Central memory CD8-positive, alpha-beta T cell (primary cell): ENCODE data around the gene PRM2.

Experiments
- ATAC-seq: fragments of 150-1000 bp; cut with Tn5 transposase; replicated peaks from 2 replicates; pipeline ENCODE4 v1.10.0; 2022; ENCODE audit warnings: mild to moderate bottlenecking, moderate FRiP score, moderate number of reproducible peaks; ENCODE audit not compliant: poor library complexity, severe bottlenecking; ENCODE audit errors: extremely low read depth
- DNase-seq, 2 donors: peaks; one replicate each; pipeline ENCODE4 v3.0.0; 2021; ENCODE audit warnings: low spot score in 2 of 2
- H3K27ac Mint-ChIP-seq: one replicate; pipeline ENCODE4 v1.8.0; 2022; ENCODE audit warnings: low read depth, mild to moderate bottlenecking, moderate library complexity, mixed read lengths
- H3K27me3 Mint-ChIP-seq: one replicate; pipeline ENCODE4 v1.8.0; 2022; ENCODE audit warnings: mixed read lengths
- H3K36me3 Mint-ChIP-seq: one replicate; pipeline ENCODE4 v1.8.0; 2022; ENCODE audit warnings: mild to moderate bottlenecking, moderate library complexity, mixed read lengths; ENCODE audit not compliant: insufficient read depth
- H3K4me1 Mint-ChIP-seq: one replicate; pipeline ENCODE4 v1.8.0; 2022; ENCODE audit warnings: mixed read lengths
- H3K4me3 Mint-ChIP-seq: one replicate; pipeline ENCODE4 v1.8.0; 2022; ENCODE audit warnings: mild to moderate bottlenecking, moderate library complexity, mixed read lengths
- H3K9me3 Mint-ChIP-seq: one replicate; pipeline ENCODE4 v1.8.0; 2022; ENCODE audit warnings: mixed read lengths

The PRM2 gene

DNA sequence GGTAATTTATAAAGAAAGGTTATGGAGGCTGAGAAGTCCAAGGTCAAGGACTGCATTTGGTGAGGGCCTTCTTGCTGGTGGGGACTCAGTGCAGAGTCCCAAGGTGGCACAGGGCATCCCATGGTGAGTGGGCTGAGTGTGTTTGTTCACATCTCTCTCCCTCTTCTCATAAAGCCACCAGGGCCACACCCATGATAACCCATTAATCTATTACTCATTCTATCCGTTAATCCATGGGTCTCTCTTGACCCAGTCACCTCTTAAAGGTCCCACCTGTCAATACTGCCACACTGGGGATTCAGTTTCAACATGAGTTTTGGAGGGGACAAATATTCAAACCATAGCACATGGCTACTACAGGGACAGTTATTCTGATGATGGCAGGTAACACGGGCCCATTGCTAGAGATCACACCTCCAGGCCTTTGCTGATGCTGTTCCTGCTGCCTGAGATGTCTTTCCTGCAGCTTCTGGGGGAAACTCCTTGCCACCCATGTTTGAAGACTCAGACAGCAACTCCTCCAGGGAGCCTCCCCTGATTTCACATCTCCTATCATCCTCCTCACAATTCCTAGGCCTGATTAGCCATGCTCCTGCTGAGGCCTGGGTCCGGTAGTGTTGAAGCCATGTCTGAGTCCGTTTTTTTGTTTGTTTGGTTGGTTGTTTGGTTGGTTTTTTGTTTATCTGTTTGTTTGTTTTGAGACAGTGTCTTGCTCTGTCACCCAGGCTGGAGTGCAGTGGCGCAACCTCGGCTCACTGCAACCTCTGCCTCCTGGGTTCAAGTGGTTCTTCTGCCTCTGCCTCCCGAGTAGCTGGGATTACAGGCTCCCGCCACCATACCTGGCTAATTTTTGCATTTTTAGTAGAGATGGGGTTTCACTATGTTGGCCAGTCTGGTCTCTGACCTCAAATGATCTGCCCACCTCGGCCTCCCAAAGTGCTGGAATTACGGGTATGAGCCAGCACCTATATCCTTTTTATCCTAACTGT lies 36.3 kb downstream of the PRM2 start:
- Mint-ChIP-seq H3K36me3 (peaks cover 2% of the 10 kb centered on the region), H3K4me1 (peaks cover 7% of the 10 kb centered on the region), H3K4me3 (no peak overlapping the region), H3K9me3 (no peaks in the 10 kb centered on the region), H3K27me3 (no peaks in the 10 kb centered on the region), H3K27ac (no peak overlapping the region)
- DNase-seq (no peak), ATAC-seq (no peak)

GRCh38 chr16:11238272-11239202 lies 37.7 kb downstream of the PRM2 start:
- H3K36me3 Mint-ChIP-seq: peaks cover 2% of the 10 kb centered on the region
- H3K27ac Mint-ChIP-seq: no peak overlapping the region
- no peak overlapping the region for H3K4me3 Mint-ChIP-seq
- H3K9me3 Mint-ChIP-seq: no peaks in the 10 kb centered on the region
- DNase-seq: no peak
- H3K4me1 Mint-ChIP-seq: peaks cover 19% of the 10 kb centered on the region
- H3K27me3 Mint-ChIP-seq: no peaks in the 10 kb centered on the region
- no peak for ATAC-seq

DNA sequence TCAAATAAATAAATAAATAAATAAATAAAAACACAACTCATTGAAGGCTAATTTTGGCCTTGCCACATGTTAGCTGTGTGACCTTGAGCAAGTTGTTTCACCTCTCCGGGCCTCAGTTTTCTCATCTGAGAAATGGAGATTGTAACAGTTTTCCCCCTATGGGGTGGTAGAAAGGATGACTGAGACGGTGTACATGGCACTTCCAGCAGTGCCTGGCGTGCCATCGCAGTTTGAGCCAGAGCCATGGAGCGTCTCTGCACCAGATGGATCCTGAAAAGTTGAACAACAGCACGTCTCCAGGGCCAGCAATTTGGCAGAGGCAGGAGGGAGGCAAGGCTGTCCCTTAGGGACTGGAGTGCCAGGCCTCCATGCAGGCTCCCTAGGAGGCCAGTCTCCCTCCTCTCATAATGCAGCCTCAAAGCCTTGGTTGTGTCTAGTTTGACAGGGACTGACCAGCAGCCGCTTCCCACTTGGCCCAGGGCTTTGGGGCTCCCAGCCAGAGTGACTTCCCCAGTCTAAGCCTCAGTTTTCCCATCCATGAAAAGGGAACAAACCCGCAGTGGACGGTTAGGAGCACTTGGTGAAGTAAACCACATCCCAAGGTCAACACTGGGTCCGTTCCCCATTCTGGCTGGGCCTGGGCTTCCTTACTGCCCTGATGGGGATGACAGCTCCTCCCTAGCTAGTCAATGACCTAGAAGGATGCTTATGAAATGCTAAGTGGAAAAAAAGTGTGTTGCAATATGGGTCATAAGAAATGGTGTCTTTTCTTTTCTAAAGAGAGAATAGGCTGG lies 39.6 kb downstream of the PRM2 start:
- DNase-seq: no peak
- H3K27ac Mint-ChIP-seq: no peak overlapping the region
- no peak overlapping the region for H3K4me3 Mint-ChIP-seq
- H3K36me3 Mint-ChIP-seq: peaks cover 5% of the 10 kb centered on the region
- no peaks in the 10 kb centered on the region for H3K27me3 Mint-ChIP-seq
- H3K4me1 Mint-ChIP-seq: peaks cover 37% of the 10 kb centered on the region
- H3K9me3 Mint-ChIP-seq: no peaks in the 10 kb centered on the region
- no peak for ATAC-seq

DNA sequence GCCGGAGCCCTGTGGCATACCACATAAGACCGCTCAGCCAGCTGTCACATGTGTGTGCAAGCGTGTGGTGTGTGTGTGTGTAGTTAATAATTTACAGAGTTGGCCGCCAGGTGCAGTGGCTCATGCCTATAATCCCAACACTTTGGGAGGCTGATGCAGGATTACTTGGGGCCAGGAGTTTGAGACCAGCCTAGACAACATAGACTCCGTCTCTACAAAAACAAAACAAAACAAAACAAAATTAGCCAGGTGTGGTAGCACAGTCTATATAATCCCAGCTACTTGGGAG lies 40.6 kb downstream of the PRM2 start:
- Mint-ChIP-seq H3K27ac (no peak overlapping the region), H3K4me3 (no peak overlapping the region), H3K36me3 (peaks cover 5% of the 10 kb centered on the region), H3K9me3 (no peaks in the 10 kb centered on the region), H3K27me3 (no peaks in the 10 kb centered on the region), H3K4me1 (peaks cover 43% of the 10 kb centered on the region)
- ATAC-seq: no peak
- DNase-seq: no peak

DNA sequence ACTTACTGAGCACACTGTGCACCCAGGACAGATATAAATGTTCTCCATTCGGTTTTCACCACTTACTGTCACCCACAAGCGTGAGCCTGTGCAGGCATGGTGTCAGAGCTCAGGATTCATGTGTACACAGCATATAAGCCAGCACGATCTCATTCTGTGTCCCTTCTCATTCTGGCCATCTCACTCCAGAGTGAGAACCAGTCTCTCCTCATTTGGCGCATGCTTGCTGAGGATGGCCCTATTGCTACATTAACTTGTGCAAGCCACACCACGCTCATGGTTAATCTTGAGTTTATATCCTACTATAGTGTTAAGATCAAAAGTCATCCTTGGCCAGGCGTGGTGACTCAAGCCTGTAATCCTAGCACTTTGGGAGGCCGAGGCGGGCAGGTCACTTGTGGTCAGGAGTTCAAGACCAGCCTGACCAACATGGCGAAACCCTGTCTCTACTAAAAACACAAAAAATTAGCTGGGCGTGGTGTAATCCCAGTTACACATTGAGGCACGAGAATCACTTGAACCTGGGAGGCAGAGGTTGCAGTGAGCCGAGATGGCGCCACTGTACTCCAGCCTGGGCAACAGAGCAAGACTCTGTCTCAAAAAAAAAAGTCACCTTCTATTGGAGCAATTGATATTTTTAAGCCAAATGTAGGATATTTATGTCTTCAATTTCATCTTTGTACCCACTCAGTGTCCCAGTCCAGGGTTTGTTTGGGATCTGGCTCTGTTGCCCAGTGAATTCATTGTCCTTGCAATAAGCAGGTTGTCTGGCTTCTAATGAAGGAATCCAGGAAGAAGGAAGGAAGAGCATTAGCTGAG lies 41.2 kb downstream of the PRM2 start:
- DNase-seq (no peak), ATAC-seq (no peak)
- H3K36me3 Mint-ChIP-seq: peaks cover 5% of the 10 kb centered on the region
- no peak overlapping the region for H3K4me3 Mint-ChIP-seq
- peaks cover 43% of the 10 kb centered on the region for H3K4me1 Mint-ChIP-seq
- no peaks in the 10 kb centered on the region for H3K27me3 Mint-ChIP-seq
- H3K27ac Mint-ChIP-seq: no peak overlapping the region
- no peaks in the 10 kb centered on the region for H3K9me3 Mint-ChIP-seq

DNA sequence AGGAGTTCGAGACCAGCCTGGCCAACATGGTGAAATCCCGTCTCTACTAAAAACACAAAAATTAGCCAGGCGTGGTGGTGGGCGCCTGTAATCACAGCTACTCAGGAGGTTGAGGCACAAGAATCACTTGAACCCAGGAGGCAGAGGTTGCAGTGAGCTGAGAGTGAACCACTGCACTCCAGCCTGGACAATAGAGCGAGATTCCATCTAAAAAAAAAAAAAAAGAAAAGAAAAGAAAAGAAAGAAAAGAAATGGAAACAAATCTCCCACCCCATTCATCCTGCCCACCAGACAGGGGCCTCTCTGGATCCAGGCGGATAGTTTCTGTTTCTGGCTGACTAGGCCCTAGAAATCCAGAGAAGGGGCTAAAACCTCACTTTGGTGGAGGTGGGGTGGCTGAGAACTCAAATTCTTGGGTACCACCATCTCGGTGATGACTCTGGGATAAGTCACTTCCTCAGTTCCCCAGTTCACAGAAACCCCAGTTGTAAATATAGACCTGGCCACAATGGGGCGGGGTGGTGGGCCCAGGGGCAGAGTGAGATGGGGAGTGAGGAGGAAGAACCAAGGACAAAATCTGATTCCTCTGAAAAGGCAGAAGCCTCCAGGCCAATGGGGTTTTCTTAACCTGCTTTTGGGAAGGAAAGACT lies 42.4 kb downstream of the PRM2 start:
- Mint-ChIP-seq H3K36me3 (peaks cover 3% of the 10 kb centered on the region), H3K4me1 (peaks cover 46% of the 10 kb centered on the region), H3K27ac (peak overlapping the region; percentile 97), H3K4me3 (peak overlapping the region; percentile 74), H3K27me3 (no peaks in the 10 kb centered on the region), H3K9me3 (no peaks in the 10 kb centered on the region)
- ATAC-seq: no peak
- no peak for DNase-seq

- peak; percentile 69 to 84 for DNase-seq
- H3K4me1 Mint-ChIP-seq: peaks cover 53% of the 10 kb centered on the region
- no peaks in the 10 kb centered on the region for H3K9me3 Mint-ChIP-seq
- H3K27me3 Mint-ChIP-seq: no peaks in the 10 kb centered on the region
- ATAC-seq: peak; percentile 89
- peak overlapping the region; percentile 97 for H3K27ac Mint-ChIP-seq
- H3K36me3 Mint-ChIP-seq: peaks cover 3% of the 10 kb centered on the region
- peak overlapping the region; percentile 74 for H3K4me3 Mint-ChIP-seq
These were observed 43.2 kb downstream of the PRM2 start for GRCh38 chr16:11232852-11233726.

GRCh38 chr16:11232302-11232851 lies 43.9 kb downstream of the PRM2 start:
- H3K36me3 Mint-ChIP-seq: peaks cover 3% of the 10 kb centered on the region
- H3K9me3 Mint-ChIP-seq: no peaks in the 10 kb centered on the region
- H3K27ac Mint-ChIP-seq: peak overlapping the region; percentile 97
- peaks cover 53% of the 10 kb centered on the region for H3K4me1 Mint-ChIP-seq
- peak overlapping the region; percentile 74 for H3K4me3 Mint-ChIP-seq
- ATAC-seq (no peak), DNase-seq (no peak)
- H3K27me3 Mint-ChIP-seq: no peaks in the 10 kb centered on the region

- H3K4me3 Mint-ChIP-seq: no peak overlapping the region
- H3K9me3 Mint-ChIP-seq: no peaks in the 10 kb centered on the region
- H3K27me3 Mint-ChIP-seq: no peaks in the 10 kb centered on the region
- H3K36me3 Mint-ChIP-seq: peaks cover 3% of the 10 kb centered on the region
- ATAC-seq: no peak
- H3K4me1 Mint-ChIP-seq: peaks cover 53% of the 10 kb centered on the region
- no peak for DNase-seq
- H3K27ac Mint-ChIP-seq: peak overlapping the region; percentile 97
These were observed 44.8 kb downstream of the PRM2 start for GRCh38 chr16:11231367-11231970.

GRCh38 chr16:11229906-11230305 lies 46.4 kb downstream of the PRM2 start:
- Mint-ChIP-seq H3K4me3 (no peak overlapping the region), H3K27ac (peak overlapping the region; percentile 63), H3K36me3 (peaks cover 9% of the 10 kb centered on the region), H3K9me3 (no peaks in the 10 kb centered on the region), H3K4me1 (peaks cover 54% of the 10 kb centered on the region), H3K27me3 (no peaks in the 10 kb centered on the region)
- DNase-seq: no peak
- no peak for ATAC-seq
